Astrocyte (in vitro differentiated cells and primary cell): ENCODE results near the gene SOX1. TPM values are rescaled to one million over a fixed set of nuclear protein-coding genes. Genes with fewer than 3 reads are reported as not detected.

Experiments used
- DNase-seq: peaks from one replicate; pipeline ENCODE4 v3.0.0-alpha.2; 2010; ENCODE audit warnings: low read depth
- FAIRE-seq: peaks from 2 replicates; lab custom pipeline; 2011; peaks lifted over from hg19 to GRCh38; lab: Jason Lieb, UNC
- H2AFZ ChIP-seq: 2 replicates; pipeline ENCODE4 v1.6.0; 2012; ENCODE audit warnings: low read depth, low read length, inconsistent platforms
- H3K27ac ChIP-seq: 2 replicates; pipeline ENCODE4 v1.5.1; 2011; ENCODE audit warnings: low read depth, low read length, inconsistent platforms
- H3K27me3 ChIP-seq: 2 replicates; pipeline ENCODE4 v1.6.0; 2011; ENCODE audit warnings: low read length, inconsistent platforms; ENCODE audit not compliant: insufficient read depth
- H3K36me3 ChIP-seq: 2 replicates; pipeline ENCODE4 v1.5.1; 2011; ENCODE audit warnings: low read length, inconsistent platforms; ENCODE audit not compliant: insufficient read depth
- H3K4me1 ChIP-seq: 2 replicates; pipeline ENCODE4 v1.5.1; 2011; ENCODE audit warnings: low read length, inconsistent platforms; ENCODE audit not compliant: insufficient read depth
- H3K4me2 ChIP-seq: 2 replicates; pipeline ENCODE4 v1.6.0; 2012; ENCODE audit warnings: low read length, inconsistent platforms
- H3K4me3 ChIP-seq: 2 replicates; pipeline ENCODE4 v1.5.1; 2011; ENCODE audit warnings: low read depth, mild to moderate bottlenecking, low read length, inconsistent platforms; ENCODE audit not compliant: insufficient read depth
- H3K79me2 ChIP-seq: 2 replicates; pipeline ENCODE4 v1.6.0; 2012; ENCODE audit warnings: mild to moderate bottlenecking, low read length, inconsistent platforms; ENCODE audit not compliant: insufficient read depth
- H3K9ac ChIP-seq: 2 replicates; pipeline ENCODE4 v1.6.0; 2012; ENCODE audit warnings: mild to moderate bottlenecking, low read length, inconsistent platforms
- H3K9me3 ChIP-seq: 2 replicates; pipeline ENCODE4 v1.5.1; 2012; ENCODE audit warnings: low read depth, mild to moderate bottlenecking, low read length, inconsistent platforms; ENCODE audit not compliant: insufficient read depth
- H4K20me1 ChIP-seq: 2 replicates; pipeline ENCODE4 v1.6.0; 2012; ENCODE audit warnings: low read length, inconsistent platforms; ENCODE audit not compliant: insufficient read depth
- H3K27ac Mint-ChIP-seq: one replicate; pipeline ENCODE4 v1.8.0; 2021; ENCODE audit warnings: mild to moderate bottlenecking, mixed read lengths; ENCODE audit not compliant: unreplicated experiment
- H3K27me3 Mint-ChIP-seq: one replicate; pipeline ENCODE4 v1.8.0; 2021; ENCODE audit warnings: low read depth, mixed read lengths; ENCODE audit not compliant: unreplicated experiment
- H3K36me3 Mint-ChIP-seq: one replicate; pipeline ENCODE4 v1.8.0; 2021; ENCODE audit warnings: low read depth, mixed read lengths; ENCODE audit not compliant: unreplicated experiment
- H3K4me1 Mint-ChIP-seq: one replicate; pipeline ENCODE4 v1.8.0; 2021; ENCODE audit warnings: low read depth, mixed read lengths; ENCODE audit not compliant: unreplicated experiment
- H3K4me3 Mint-ChIP-seq: one replicate; pipeline ENCODE4 v1.8.0; 2021; ENCODE audit warnings: mild to moderate bottlenecking, moderate library complexity, mixed read lengths; ENCODE audit not compliant: unreplicated experiment
- H3K9me3 Mint-ChIP-seq: one replicate; pipeline ENCODE4 v1.8.0; 2021; ENCODE audit warnings: mild to moderate bottlenecking, mixed read lengths; ENCODE audit not compliant: unreplicated experiment
- EZH2 ChIP-seq: IDR thresholded peaks from 2 replicates; pipeline ENCODE4 v1.6.1; 2012; ENCODE audit warnings: mild to moderate bottlenecking, low read length, inconsistent platforms; ENCODE audit not compliant: insufficient read depth
- total RNA-seq: library from RNA; stranded (reverse); gene quantifications from 2 replicates; pipeline ENCODE4 v1.2.1, GENCODE V29; 2021
- TF ChIP-seq, protein P1 (sequence below): IDR thresholded peaks from 2 replicates; pipeline ENCODE4 v1.5.1; 2011; ENCODE audit warnings: low read depth, mild to moderate bottlenecking, inconsistent platforms, low read length, moderate library complexity; ENCODE audit not compliant: insufficient read depth

Gene SOX1
- total RNA-seq, 1 donor from 2014 or later, result not detected

GRCh38 chr13:112057736-112058518 lies 9.0 kb upstream of the SOX1 start:
- no peak for FAIRE-seq
- no peaks in the 10 kb centered on the region for H3K4me1 ChIP-seq
- no peaks in the 10 kb centered on the region for H3K9me3 ChIP-seq
- H3K4me2 ChIP-seq, result no peak overlapping the region
- Mint-ChIP-seq H3K9me3 (peaks cover 26% of the 10 kb centered on the region), H3K4me1 (no peaks in the 10 kb centered on the region), H3K4me3 (no peak overlapping the region), H3K36me3 (no peaks in the 10 kb centered on the region), H3K27me3 (peaks cover 70% of the 10 kb centered on the region), H3K27ac (no peak overlapping the region)
- no peak overlapping the region for H3K27ac ChIP-seq
- H3K27me3 ChIP-seq, result peaks cover 67% of the 10 kb centered on the region
- no peak overlapping the region for H3K9ac ChIP-seq
- no peaks in the 10 kb centered on the region for H3K79me2 ChIP-seq
- DNase-seq, result no peak
- H3K36me3 ChIP-seq, result no peaks in the 10 kb centered on the region
- H3K4me3 ChIP-seq, result no peak overlapping the region
- TF ChIP-seq, protein P1, sequence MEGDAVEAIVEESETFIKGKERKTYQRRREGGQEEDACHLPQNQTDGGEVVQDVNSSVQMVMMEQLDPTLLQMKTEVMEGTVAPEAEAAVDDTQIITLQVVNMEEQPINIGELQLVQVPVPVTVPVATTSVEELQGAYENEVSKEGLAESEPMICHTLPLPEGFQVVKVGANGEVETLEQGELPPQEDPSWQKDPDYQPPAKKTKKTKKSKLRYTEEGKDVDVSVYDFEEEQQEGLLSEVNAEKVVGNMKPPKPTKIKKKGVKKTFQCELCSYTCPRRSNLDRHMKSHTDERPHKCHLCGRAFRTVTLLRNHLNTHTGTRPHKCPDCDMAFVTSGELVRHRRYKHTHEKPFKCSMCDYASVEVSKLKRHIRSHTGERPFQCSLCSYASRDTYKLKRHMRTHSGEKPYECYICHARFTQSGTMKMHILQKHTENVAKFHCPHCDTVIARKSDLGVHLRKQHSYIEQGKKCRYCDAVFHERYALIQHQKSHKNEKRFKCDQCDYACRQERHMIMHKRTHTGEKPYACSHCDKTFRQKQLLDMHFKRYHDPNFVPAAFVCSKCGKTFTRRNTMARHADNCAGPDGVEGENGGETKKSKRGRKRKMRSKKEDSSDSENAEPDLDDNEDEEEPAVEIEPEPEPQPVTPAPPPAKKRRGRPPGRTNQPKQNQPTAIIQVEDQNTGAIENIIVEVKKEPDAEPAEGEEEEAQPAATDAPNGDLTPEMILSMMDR, result no peak
- peak; percentile 69 for TF ChIP-seq EZH2
- no peaks in the 10 kb centered on the region for H4K20me1 ChIP-seq
- no peak overlapping the region for H2AFZ ChIP-seq

GRCh38 chr13:112058519-112058873 lies 8.5 kb upstream of the SOX1 start:
- Histone ChIP-seq H3K9me3 (no peaks in the 10 kb centered on the region), H3K4me3 (no peak overlapping the region), H4K20me1 (no peaks in the 10 kb centered on the region), H3K27me3 (peaks cover 65% of the 10 kb centered on the region), H3K36me3 (no peaks in the 10 kb centered on the region), H2AFZ (no peak overlapping the region), H3K4me2 (no peak overlapping the region), H3K9ac (no peak overlapping the region), H3K27ac (no peak overlapping the region), H3K79me2 (no peaks in the 10 kb centered on the region), H3K4me1 (no peaks in the 10 kb centered on the region)
- DNase-seq, result no peak
- Mint-ChIP-seq H3K4me1 (no peaks in the 10 kb centered on the region), H3K27ac (no peak overlapping the region), H3K36me3 (no peaks in the 10 kb centered on the region), H3K9me3 (peaks cover 25% of the 10 kb centered on the region), H3K4me3 (no peak overlapping the region), H3K27me3 (peaks cover 70% of the 10 kb centered on the region)
- TF ChIP-seq, protein P1, result no peak
- TF ChIP-seq EZH2, result no peak
- FAIRE-seq, result no peak

DNA sequence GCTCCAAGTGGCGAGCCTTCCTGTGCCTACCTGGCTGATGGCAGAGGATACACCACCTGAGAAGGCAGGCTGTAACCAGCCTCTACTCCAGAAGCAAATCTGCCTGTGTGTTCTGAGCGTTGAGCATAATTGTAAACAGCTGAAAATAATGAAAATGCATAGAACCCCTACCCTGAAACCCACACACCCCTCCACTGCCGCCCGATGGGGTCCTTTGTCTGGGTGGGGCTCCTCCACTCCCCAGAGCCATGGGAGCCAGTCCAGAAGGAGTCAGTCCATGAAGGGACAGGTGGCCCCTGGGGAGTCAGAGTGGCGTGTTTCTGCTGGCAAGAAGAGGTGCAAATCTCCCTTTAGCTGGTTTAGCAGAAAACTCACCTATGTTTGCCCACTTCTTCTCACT lies 8.0 kb upstream of the SOX1 start:
- H3K27ac Mint-ChIP-seq, result peak overlapping the region; percentile 26
- Histone ChIP-seq H4K20me1 (no peaks in the 10 kb centered on the region), H2AFZ (no peak overlapping the region), H3K36me3 (no peaks in the 10 kb centered on the region), H3K79me2 (no peaks in the 10 kb centered on the region), H3K27me3 (peaks cover 68% of the 10 kb centered on the region), H3K4me2 (no peak overlapping the region), H3K9me3 (no peaks in the 10 kb centered on the region), H3K4me3 (no peak overlapping the region), H3K27ac (no peak overlapping the region), H3K9ac (no peak overlapping the region), H3K4me1 (no peaks in the 10 kb centered on the region)
- H3K4me1 Mint-ChIP-seq, result no peaks in the 10 kb centered on the region
- H3K36me3 Mint-ChIP-seq, result no peaks in the 10 kb centered on the region
- DNase-seq, result no peak
- no peak overlapping the region for H3K4me3 Mint-ChIP-seq
- no peak for FAIRE-seq
- TF ChIP-seq, protein P1, result no peak
- no peak for TF ChIP-seq EZH2
- peaks cover 75% of the 10 kb centered on the region for H3K27me3 Mint-ChIP-seq
- H3K9me3 Mint-ChIP-seq, result peaks cover 25% of the 10 kb centered on the region
